Fibroblast of pulmonary artery (primary cell): Measurements from ENCODE around the gene CACTIN.

Source experiments
- DNase-seq: peaks from one replicate; pipeline ENCODE4 v3.0.0-alpha.2; 2010; ENCODE audit warnings: low read depth
- H3K4me3 ChIP-seq: replicated peaks from 2 replicates; pipeline ENCODE4 v1.5.1; 2011; ENCODE audit warnings: low read depth, mild to moderate bottlenecking, control low read depth, low read length, moderate library complexity
- CTCF ChIP-seq: IDR thresholded peaks from 2 replicates; pipeline ENCODE4 v1.5.1; 2011; ENCODE audit warnings: mild to moderate bottlenecking, control low read depth, low read length, inconsistent platforms; ENCODE audit errors: missing control alignments

Gene CACTIN

DNA sequence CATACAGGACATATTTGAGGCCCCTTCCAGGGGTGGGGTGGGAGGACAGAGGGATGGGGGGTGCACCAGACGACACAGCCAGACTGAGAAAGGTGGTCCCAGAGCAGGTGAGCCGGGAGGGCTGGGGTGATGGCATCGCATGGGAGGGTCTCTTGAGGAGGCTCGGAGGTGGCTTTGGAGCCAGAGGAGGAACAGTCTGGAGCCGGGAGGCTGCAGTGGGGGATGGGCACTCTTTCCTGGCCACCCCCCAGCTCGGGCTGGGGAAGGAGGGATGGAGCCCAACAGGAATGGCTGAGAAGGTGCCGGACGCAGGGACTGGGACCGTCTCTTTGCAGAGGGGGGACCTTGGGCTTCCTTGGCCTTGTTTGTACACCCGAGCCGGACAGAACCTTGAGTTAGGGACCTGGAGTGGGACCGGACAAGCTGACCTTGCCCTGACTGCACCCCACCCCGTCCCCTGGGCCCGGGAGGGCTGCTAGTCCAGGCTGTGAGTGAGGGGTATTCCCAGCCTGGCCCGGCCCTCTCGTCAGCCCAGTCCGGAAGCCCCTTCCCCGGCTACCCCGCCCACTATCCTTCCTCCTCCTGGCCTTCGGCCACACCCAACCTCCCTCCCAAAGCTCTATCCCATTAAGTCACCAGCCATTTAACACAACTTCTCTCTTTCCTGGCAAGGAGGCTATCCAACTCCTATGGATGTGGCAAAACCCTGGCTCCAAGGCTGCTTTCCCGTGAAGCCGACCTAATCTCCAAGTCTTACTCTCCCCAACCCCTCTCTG lies 19.1 kb downstream of the CACTIN start:
- peak; percentile 51 for DNase-seq
- no peak for TF ChIP-seq CTCF
- peak overlapping the region; percentile 58 for H3K4me3 ChIP-seq

DNA sequence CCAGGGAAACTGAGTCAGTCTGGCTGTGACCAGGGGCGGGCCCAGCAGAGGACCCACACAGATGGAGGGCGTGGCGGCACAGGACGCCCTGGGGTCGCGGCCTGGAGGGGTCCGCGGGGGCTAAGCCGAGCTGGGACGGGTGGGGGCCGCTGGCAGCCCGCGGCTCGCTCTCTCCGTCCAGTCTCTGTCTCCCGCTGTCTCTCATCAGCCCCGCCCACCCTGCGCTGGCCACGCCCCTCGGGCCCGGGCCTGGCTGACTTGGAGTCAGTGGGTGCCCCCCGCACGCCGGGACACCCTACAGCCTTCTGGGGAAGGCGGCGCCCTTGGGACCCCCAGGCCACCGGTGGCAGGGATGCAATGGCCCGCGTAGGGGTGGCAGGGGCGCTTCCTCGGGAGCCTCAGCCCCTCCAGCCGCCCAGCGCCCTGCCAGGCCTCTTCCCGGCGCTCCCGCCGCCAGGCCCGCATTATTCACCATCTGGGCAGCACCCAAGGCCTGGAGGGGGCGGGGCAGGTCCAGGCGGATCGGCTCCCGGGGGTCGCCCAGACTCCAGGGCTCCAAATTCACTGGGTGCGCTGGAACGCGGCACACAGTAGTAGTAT lies 19.8 kb downstream of the CACTIN start, which contains the start of gene TBXA2R:
TBXA2R (minus strand) TSS at position 186 of the 600 bp plus-strand sequence. CDS start 6,241 bp downstream, outside the sequence.
- peak; percentile 57 for DNase-seq
- H3K4me3 ChIP-seq, result peak within 1 kb of the TSS; percentile 58
- no peak for TF ChIP-seq CTCF

- DNase-seq, result no peak
These were observed 20.4 kb downstream of the CACTIN start for GRCh38 chr19:3606174-3606689.

DNA sequence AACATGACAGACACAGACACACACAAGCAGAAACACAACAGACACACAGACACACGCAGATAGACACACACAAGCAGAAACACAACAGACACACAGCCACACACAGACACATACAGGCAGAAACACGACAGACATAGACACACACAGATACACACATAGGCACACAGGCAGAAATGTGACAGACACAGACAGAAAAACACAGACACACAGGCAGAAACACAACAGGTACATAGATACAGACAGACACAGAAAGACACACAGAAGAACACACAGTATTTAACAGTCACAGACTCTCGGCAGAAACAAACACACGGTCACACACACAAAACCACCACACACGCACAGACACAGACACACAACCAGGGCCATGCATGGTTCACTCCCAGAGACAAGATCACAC lies 20.8 kb downstream of the CACTIN start:
- no peak for DNase-seq
- peak overlapping the region; percentile 58 for H3K4me3 ChIP-seq
- TF ChIP-seq CTCF, result no peak

More at GRCh38 chr19:3606174-3606689, 20.4 kb downstream of the CACTIN start:
- no peak for TF ChIP-seq CTCF
- peak overlapping the region; percentile 58 for H3K4me3 ChIP-seq

DNA sequence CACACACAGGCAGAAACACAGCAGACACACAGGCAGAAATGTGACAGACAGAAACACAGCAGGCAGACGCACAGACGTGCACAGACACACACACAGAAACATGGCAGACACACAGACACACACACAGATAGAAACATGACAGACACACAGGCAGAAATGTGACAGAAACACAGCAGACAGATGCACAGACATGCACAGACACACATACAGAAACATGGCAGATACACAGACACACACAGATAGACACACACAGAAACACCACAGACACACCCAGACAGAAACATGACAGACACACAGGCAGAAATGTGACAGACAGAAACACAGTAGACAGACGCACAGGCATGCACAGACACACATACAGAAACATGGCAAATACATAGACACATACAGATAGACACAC lies 21.2 kb downstream of the CACTIN start:
- TF ChIP-seq CTCF, result no peak
- DNase-seq, result no peak
- H3K4me3 ChIP-seq, result no peak overlapping the region

DNA sequence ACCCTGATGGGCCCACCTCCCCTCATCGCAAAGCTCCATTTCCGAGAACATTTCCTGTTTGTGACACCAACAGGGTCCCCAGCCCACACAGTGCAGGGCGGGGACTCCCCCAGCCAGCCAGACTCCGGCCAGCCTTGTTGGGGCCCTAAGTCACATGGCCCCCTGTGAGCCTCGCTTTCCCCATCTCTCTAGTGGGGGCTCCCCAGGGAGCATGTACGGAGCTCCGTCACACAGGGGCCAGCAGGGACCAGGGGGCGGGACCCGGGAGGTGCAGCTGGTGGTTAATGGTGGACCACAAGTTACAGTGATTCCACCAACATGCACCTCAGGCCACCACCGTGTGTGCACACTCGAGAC lies 21.6 kb downstream of the CACTIN start:
- no peak for TF ChIP-seq CTCF
- H3K4me3 ChIP-seq, result no peak overlapping the region
- DNase-seq, result no peak
